HG03354 (cell line): ENCODE results near the gene RAB6B.
"Not testable (repeated sequence)": the region's sequence is repeated elsewhere in the genome, so short reads cannot be mapped to it uniquely, and the experiment has no call there.

Experiments used
- ATAC-seq: cut with Tn5 transposase; IDR thresholded peaks from one replicate; pipeline ENCODE4 v1.9.1; 2021; ENCODE audit warnings: mild to moderate bottlenecking; ENCODE audit not compliant: unreplicated experiment, poor library complexity, severe bottlenecking

RAB6B gene

GRCh38 chr3:133780756-133781155, 114.9 kb downstream of the RAB6B start:
- ATAC-seq: not testable (repeated sequence)

GRCh38 chr3:133779626-133780203, 116.0 kb downstream of the RAB6B start:
- ATAC-seq: no peak

- no peak for ATAC-seq
Measured at GRCh38 chr3:133777807-133778568, 117.7 kb downstream of the RAB6B start.

GRCh38 chr3:133776794-133777438, 118.8 kb downstream of the RAB6B start:
- ATAC-seq: no peak

GRCh38 chr3:133775835-133776234, 119.8 kb downstream of the RAB6B start:
- no peak for ATAC-seq

- no peak for ATAC-seq
Measured at GRCh38 chr3:133775309-133775708, 120.4 kb downstream of the RAB6B start.
